C4-2B (cell line): Measurements from ENCODE around the gene SLC41A1.

Experiments used
- H3K27ac ChIP-seq: fragments of 450-650 bp; 2 replicates; pipeline ENCODE4 v1.5.1; 2017
- ZFX ChIP-seq: fragments of 450-650 bp; IDR thresholded peaks from 2 replicates; pipeline ENCODE4 v1.6.1; 2017
- TF ChIP-seq, protein P1 (sequence below): fragments of 450-650 bp; conservative IDR thresholded peaks from 2 replicates; pipeline ENCODE4 v1.5.1; 2017; ENCODE audit warnings: mild to moderate bottlenecking

SLC41A1 gene

DNA sequence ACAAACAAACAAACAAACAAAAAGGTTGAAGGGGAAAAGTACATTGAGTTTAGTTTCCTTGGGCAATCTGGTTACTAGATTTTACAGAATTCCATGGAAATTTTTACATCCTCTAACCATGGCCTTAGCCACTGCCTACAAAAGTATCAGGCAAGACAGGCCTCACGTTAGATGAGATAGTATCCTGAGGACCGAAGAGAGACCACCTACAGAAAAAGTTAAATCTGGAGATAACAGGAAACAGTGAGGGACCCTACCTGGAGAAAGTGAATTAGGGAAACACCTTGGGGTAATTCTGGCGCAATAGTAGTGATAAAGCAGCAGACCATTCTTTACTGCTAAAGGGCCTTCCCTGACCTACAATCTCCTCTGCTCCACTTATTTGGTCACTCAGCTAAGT lies 46.4 kb downstream of the SLC41A1 start:
- TF ChIP-seq, protein P1, sequence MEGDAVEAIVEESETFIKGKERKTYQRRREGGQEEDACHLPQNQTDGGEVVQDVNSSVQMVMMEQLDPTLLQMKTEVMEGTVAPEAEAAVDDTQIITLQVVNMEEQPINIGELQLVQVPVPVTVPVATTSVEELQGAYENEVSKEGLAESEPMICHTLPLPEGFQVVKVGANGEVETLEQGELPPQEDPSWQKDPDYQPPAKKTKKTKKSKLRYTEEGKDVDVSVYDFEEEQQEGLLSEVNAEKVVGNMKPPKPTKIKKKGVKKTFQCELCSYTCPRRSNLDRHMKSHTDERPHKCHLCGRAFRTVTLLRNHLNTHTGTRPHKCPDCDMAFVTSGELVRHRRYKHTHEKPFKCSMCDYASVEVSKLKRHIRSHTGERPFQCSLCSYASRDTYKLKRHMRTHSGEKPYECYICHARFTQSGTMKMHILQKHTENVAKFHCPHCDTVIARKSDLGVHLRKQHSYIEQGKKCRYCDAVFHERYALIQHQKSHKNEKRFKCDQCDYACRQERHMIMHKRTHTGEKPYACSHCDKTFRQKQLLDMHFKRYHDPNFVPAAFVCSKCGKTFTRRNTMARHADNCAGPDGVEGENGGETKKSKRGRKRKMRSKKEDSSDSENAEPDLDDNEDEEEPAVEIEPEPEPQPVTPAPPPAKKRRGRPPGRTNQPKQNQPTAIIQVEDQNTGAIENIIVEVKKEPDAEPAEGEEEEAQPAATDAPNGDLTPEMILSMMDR = no peak
- TF ChIP-seq ZFX = no peak
- H3K27ac ChIP-seq = no peak overlapping the region

DNA sequence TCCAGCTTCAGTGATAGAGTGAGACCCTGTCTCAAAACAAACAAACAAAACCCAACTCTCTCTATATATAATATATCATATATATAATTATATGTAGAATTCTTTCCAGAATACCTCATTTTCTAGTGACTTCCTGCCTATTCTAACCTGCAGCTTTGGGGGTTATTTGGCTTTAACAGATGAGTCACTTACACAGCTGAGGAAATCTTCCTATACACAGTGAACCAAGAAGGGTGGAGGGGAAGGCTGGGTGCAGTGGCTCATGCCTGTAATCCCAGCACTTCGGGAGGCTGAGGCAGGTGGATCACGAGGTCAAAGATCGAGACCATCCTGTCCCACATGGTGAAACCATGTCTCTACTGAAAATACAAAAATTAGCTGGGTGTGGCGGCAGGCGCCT lies 47.0 kb downstream of the SLC41A1 start:
- TF ChIP-seq, protein P1 = no peak
- TF ChIP-seq ZFX = no peak
- H3K27ac ChIP-seq = no peak overlapping the region

DNA sequence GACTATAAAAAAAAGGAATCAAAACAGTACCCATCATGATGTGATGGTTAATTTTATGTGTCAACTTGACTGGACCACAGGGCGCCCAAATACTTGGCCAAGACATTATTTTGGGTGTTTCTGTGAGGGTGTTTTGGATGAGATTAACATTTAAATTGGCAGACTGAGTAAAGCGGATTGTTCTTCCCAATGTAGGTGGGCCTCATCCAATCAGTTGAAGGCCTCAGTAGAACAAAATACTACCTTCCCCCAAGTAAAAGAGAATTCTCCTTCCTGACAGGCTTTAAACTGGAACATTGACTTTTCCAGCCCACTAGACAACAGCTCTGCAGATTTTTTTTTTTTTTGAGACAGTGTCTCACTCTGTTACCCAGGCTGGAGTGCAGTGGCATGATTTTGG lies 48.4 kb downstream of the SLC41A1 start:
- H3K27ac ChIP-seq = no peak overlapping the region
- no peak for TF ChIP-seq ZFX
- TF ChIP-seq, protein P1 = no peak

GRCh38 chr1:205763980-205764379 lies 49.0 kb downstream of the SLC41A1 start:
- no peak for TF ChIP-seq ZFX
- TF ChIP-seq, protein P1 = no peak
- no peak overlapping the region for H3K27ac ChIP-seq

DNA sequence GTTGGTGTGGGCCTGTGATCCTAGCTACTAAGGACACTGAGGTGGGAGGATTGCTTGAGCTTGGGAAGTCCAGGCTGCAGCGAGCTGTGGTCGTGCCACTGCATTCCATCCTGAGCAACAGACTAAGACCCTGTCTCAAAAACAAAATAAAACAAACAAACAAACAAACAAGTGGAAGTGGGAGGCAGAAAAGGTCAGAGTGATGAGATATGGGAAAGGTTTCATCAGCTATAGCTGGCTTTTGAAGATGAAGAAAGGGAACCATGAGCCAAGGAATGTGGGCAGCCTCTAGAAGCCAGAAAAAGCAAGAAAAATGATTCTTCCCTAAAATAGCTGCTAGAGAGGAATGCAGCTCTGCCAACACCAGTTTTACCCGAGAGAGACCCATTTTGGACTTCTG lies 52.4 kb downstream of the SLC41A1 start:
- H3K27ac ChIP-seq = no peak overlapping the region
- TF ChIP-seq, protein P1 = no peak
- TF ChIP-seq ZFX = no peak

- H3K27ac ChIP-seq = no peak overlapping the region
- TF ChIP-seq ZFX = no peak
- TF ChIP-seq, protein P1 = no peak
Observed at GRCh38 chr1:205756552-205756951, 56.4 kb downstream of the SLC41A1 start.

DNA sequence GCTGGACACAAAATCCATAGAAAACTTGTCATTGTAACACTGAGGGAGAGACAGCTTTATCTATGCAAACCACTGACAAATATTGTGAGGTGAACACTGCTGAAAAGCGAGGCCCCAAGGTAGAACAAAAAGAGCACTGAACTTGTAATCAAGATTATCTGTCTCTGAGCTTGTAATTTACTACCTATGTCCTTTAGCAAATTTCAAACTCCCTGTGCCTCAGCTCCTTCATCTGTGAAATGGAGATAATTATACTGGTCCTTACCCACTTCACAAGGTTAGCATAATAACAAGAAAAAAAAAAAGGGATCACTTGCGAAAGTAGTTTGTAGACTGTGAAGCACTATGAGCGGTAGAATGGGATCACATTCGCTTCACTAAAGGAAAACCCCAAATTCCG lies 58.1 kb downstream of the SLC41A1 start:
- H3K27ac ChIP-seq = no peak overlapping the region
- TF ChIP-seq ZFX = no peak
- TF ChIP-seq, protein P1 = no peak
